Spleen (tissue), 11 donors: ENCODE data around the gene KCNK5. TPM values are rescaled to one million over a fixed set of nuclear protein-coding genes. Genes with fewer than 3 reads are reported as not detected.

Experiments
- DNase-seq: peaks from one replicate; pipeline ENCODE4 v3.0.0-alpha.2; 2020
- H3K27ac ChIP-seq, 8 donors: fragments of 200-600 bp; sonication (generic) in 7 of 8; 1 replicate in 4 of 8; 2 replicates in 4 of 8; pipeline versions ENCODE4 v1.5.0 to v1.8.0; 2016 to 2021; ENCODE audit warnings: inconsistent platforms in 4 of 8, mild to moderate bottlenecking in 4 of 8, moderate library complexity in 1 of 8
- H3K27me3 ChIP-seq, 7 donors: fragments of 200-600 bp; sonication (generic) in 6 of 7; replicated peaks in 1 of 7; 1 replicate in 4 of 7; 2 replicates in 3 of 7; pipeline versions ENCODE4 v1.5.0 to v1.8.0; 2016 to 2021; ENCODE audit warnings: inconsistent platforms in 3 of 7, mild to moderate bottlenecking in 1 of 7
- H3K36me3 ChIP-seq, 6 donors: fragments of 200-600 bp; sonication (generic) in 5 of 6; 1 replicate in 4 of 6; 2 replicates in 2 of 6; pipeline versions ENCODE4 v1.5.0 to v1.8.0; 2016 to 2021; ENCODE audit warnings: inconsistent platforms in 2 of 6
- H3K4me1 ChIP-seq, 6 donors: fragments of 200-600 bp; sonication (generic) in 5 of 6; 1 replicate in 3 of 6; 2 replicates in 3 of 6; pipeline versions ENCODE4 v1.5.0 to v1.8.0; 2016 to 2021; ENCODE audit warnings: inconsistent platforms in 3 of 6
- H3K4me3 ChIP-seq, 8 donors: fragments of 200-600 bp; sonication (generic) in 7 of 8; 1 replicate in 4 of 8; 2 replicates in 4 of 8; pipeline versions ENCODE4 v1.5.0 to v1.8.0; 2016 to 2021; ENCODE audit warnings: inconsistent platforms in 4 of 8, mild to moderate bottlenecking in 4 of 8, moderate library complexity in 2 of 8
- H3K9me3 ChIP-seq, 8 donors: fragments of 200-600 bp; sonication (generic) in 7 of 8; 1 replicate in 4 of 8; 2 replicates in 4 of 8; pipeline versions ENCODE4 v1.5.0 to v1.8.0; 2016 to 2021; ENCODE audit warnings: inconsistent platforms in 4 of 8
- CTCF ChIP-seq, 11 experiments: fragments of 200-600 bp in 7 of 11; fragments of 450-650 bp in 4 of 11; sonication (generic) in 4 of 11; IDR thresholded peaks in 8 of 11; conservative IDR thresholded peaks in 3 of 11; 1 replicate in 7 of 11; 2 replicates in 4 of 11; pipeline versions ENCODE4 v1.4.0 to v1.8.0; 2016 to 2021; ENCODE audit warnings: antibody characterized with exemption in 11 of 11, inconsistent platforms in 4 of 11, mild to moderate bottlenecking in 1 of 11
- POLR2A ChIP-seq, 3 donors: fragments of 450-650 bp; IDR thresholded peaks; one replicate each; pipeline ENCODE4 v1.5.1; 2017; ENCODE audit warnings: antibody characterized with exemption in 3 of 3, mild to moderate bottlenecking in 1 of 3
- POLR2AphosphoS5 ChIP-seq, 3 donors: sonication (generic); formaldehyde crosslinking; IDR thresholded peaks; one replicate each; pipeline ENCODE4 v1.5.1; 2017; ENCODE audit warnings: antibody characterized with exemption in 3 of 3
- WGBS, 5 donors: extraction: QIAGEN DNeasy Blood & Tissue Kit in 3 of 5; methylation state at CpG; one replicate each; pipeline versions ENCODE4 v1.1.5 to v1.1.7; 2013 to 2018; 5-methylcytosine and 5-hydroxymethylcytosine counted together
- intact Hi-C: fragments of 100-400 bp; cut with DNase I; formaldehyde crosslinking; loops from one replicate; pipeline ENCODE4 v1.15.0; 2023; ENCODE audit warnings: low total_unique reads
- polyA plus RNA-seq, 3 donors: library from polyadenylated mRNA; stranded (reverse); fragments of 200-250 nt; gene quantifications; one replicate each; pipeline ENCODE4 v1.2.1, GENCODE V29; 2013
- total RNA-seq, 7 donors: library from RNA; depleted of rRNA in 3 of 7; stranded (reverse); fragments of >200 nt in 3 of 7; fragmentation: NEBNext Ultra II Directional in 4 of 7; extraction: Animal tissue kit (Norgen Biotek cat#: 25700) in 4 of 7; gene quantifications; one replicate each; pipeline versions ENCODE4 v1.1.0 to v1.2.1, GENCODE V29; 2016 to 2021
- donor health status: healthy with polysubstance abuse.
- donor health status: DM: no; HTN: no; CAD: no; lungs with moderate emphysema.
- donor health status: DM: no; HTN: no; CAD: no.
- donor health status: Bipolar disorder and iron deficiency.
- donor health status: healthy.
- donor health status: DM: no; HTN: no; CAD: no.
- donor health status: DM: yes; HTN: yes; CAD: no.

KCNK5 gene
- total and polyA plus RNA-seq, 10 donors: 0.52 to 5.9 (median 3.2) TPM

- intact Hi-C loops: no loop called here
- Histone ChIP-seq H3K36me3 (peaks cover 0 to 59% (median 2%) of the 10 kb centered on the region in 6 donors), H3K9me3 (no peaks in the 10 kb centered on the region), H3K4me1 (peaks cover 0 to 3% (median 0%) of the 10 kb centered on the region in 6 donors), H3K27ac (no peak overlapping the region), H3K4me3 (no peak overlapping the region), H3K27me3 (no peaks in the 10 kb centered on the region)
- TF ChIP-seq CTCF (IDR thresholded peaks at IDR 0.05 in 8 of 11, conservative IDR thresholded peaks at IDR 0.05 in 3 of 11) (peak in 8 of 11 experiments; percentile 15 to 58 (median 38)), POLR2AphosphoS5 (IDR thresholded peaks at IDR 0.05) (no peak)
- DNase-seq: no peak
- WGBS, 5 donors: 75 to 89% (median 88%) methylated on average over 14 to 15 of the region's 15 CpGs
Observed at GRCh38 chr6:39189915-39190544, 39.2 kb downstream of the KCNK5 start.

- Histone ChIP-seq H3K9me3 (no peaks in the 10 kb centered on the region), H3K4me1 (peaks cover 0 to 3% (median 0%) of the 10 kb centered on the region in 6 donors), H3K36me3 (peaks cover 0 to 50% (median 0%) of the 10 kb centered on the region in 6 donors), H3K27me3 (no peaks in the 10 kb centered on the region), H3K4me3 (no peak overlapping the region), H3K27ac (no peak overlapping the region)
- no peak for TF ChIP-seq POLR2AphosphoS5 (IDR thresholded peaks at IDR 0.05)
- TF ChIP-seq POLR2A (IDR thresholded peaks at IDR 0.05): no peak
- no peak for TF ChIP-seq CTCF (IDR thresholded peaks at IDR 0.05 in 8 of 11, conservative IDR thresholded peaks at IDR 0.05 in 3 of 11)
- WGBS, 5 donors: 77 to 94% (median 80%) methylated on average over 8 of the region's 8 CpGs
- intact Hi-C loops: no loop called here
- DNase-seq: no peak
Observed at GRCh38 chr6:39189131-39189530, 40.1 kb downstream of the KCNK5 start.

GRCh38 chr6:39188571-39188970 lies 40.7 kb downstream of the KCNK5 start:
- intact Hi-C loops: no loop called here
- Histone ChIP-seq H3K27me3 (no peaks in the 10 kb centered on the region), H3K4me3 (no peak overlapping the region), H3K9me3 (no peaks in the 10 kb centered on the region), H3K4me1 (peaks cover 0 to 3% (median 0%) of the 10 kb centered on the region in 6 donors), H3K36me3 (peaks cover 0 to 45% (median 0%) of the 10 kb centered on the region in 6 donors), H3K27ac (no peak overlapping the region)
- DNase-seq: no peak
- WGBS, 5 donors: 45 to 53% (median 48%) methylated on average over 7 of the region's 7 CpGs
- TF ChIP-seq POLR2A (IDR thresholded peaks at IDR 0.05) (no peak), CTCF (IDR thresholded peaks at IDR 0.05 in 8 of 11, conservative IDR thresholded peaks at IDR 0.05 in 3 of 11) (no peak), POLR2AphosphoS5 (IDR thresholded peaks at IDR 0.05) (no peak)

GRCh38 chr6:39188098-39188450 lies 41.2 kb downstream of the KCNK5 start:
- no peak for DNase-seq
- TF ChIP-seq POLR2A (IDR thresholded peaks at IDR 0.05): no peak
- no peak for TF ChIP-seq POLR2AphosphoS5 (IDR thresholded peaks at IDR 0.05)
- no peak for TF ChIP-seq CTCF (IDR thresholded peaks at IDR 0.05 in 8 of 11, conservative IDR thresholded peaks at IDR 0.05 in 3 of 11)
- Histone ChIP-seq H3K4me3 (no peak overlapping the region), H3K4me1 (peaks cover 0 to 3% (median 0%) of the 10 kb centered on the region in 6 donors), H3K27ac (no peak overlapping the region), H3K27me3 (no peaks in the 10 kb centered on the region), H3K9me3 (no peaks in the 10 kb centered on the region), H3K36me3 (peaks cover 0 to 40% (median 0%) of the 10 kb centered on the region in 6 donors)
- intact Hi-C loops: no loop called here
- WGBS, 5 donors: 85 to 97% (median 94%) methylated on average over 4 of the region's 4 CpGs
